ENCODE results near the gene TPM3.
A peak's percentile ranks its signal among the peaks of the same experiment; 100 is the strongest.
"Not testable (repeated sequence)": the region's sequence is repeated elsewhere in the genome, so short reads cannot be mapped to it uniquely, and the experiment has no call there.

Gene TPM3

GRCh38 chr1:154154534-154155191, 37.2 kb downstream of the TPM3 start, which contains the start of gene NUP210L:
NUP210L (minus strand) TSS chr1:154155073.
- Histone ChIP-seq H3K9me3 (ENCODE audit: control insufficient read depth in 1 of 2, low read length in 2 of 2) (no peaks in the 10 kb centered on the region), H3K4me3 (ENCODE audit: low read depth in 1 of 2, low read length in 2 of 2) (no peak within 1 kb of the TSS), H3K27ac (ENCODE audit: low read depth, low read length) (peak within 1 kb of the TSS; percentile 64), H3K36me3 (ENCODE audit: control insufficient read depth in 1 of 2, insufficient read depth in 2 of 2, low read length in 2 of 2) (peaks cover 3 to 43% of the 10 kb centered on the region in 2 donors), H3K4me1 (ENCODE audit: control insufficient read depth in 1 of 2, insufficient read depth in 2 of 2, low read length in 2 of 2) (peaks cover 10 to 21% of the 10 kb centered on the region in 2 donors), H3K27me3 (ENCODE audit: control insufficient read depth in 1 of 2, insufficient read depth in 2 of 2, low read length in 2 of 2) (no peaks in the 10 kb centered on the region), H3K9ac (ENCODE audit: low read depth in 1 of 2, low read length in 2 of 2) (peak within 1 kb of the TSS in 1 of 2 donors; percentile 5)

- H3K9ac ChIP-seq (ENCODE audit: low read depth in 1 of 2, low read length in 2 of 2), result no peak overlapping the region
- H3K4me3 ChIP-seq (ENCODE audit: low read depth in 1 of 2, low read length in 2 of 2), result no peak overlapping the region
- no peaks in the 10 kb centered on the region for H3K27me3 ChIP-seq (ENCODE audit: control insufficient read depth in 1 of 2, insufficient read depth in 2 of 2, low read length in 2 of 2)
- no peak overlapping the region for H3K27ac ChIP-seq (ENCODE audit: low read depth, low read length)
- peaks cover 3 to 36% of the 10 kb centered on the region in 2 donors for H3K36me3 ChIP-seq (ENCODE audit: control insufficient read depth in 1 of 2, insufficient read depth in 2 of 2, low read length in 2 of 2)
- no peaks in the 10 kb centered on the region for H3K9me3 ChIP-seq (ENCODE audit: control insufficient read depth in 1 of 2, low read length in 2 of 2)
- H3K4me1 ChIP-seq (ENCODE audit: control insufficient read depth in 1 of 2, insufficient read depth in 2 of 2, low read length in 2 of 2), result peaks cover 10 to 17% of the 10 kb centered on the region in 2 donors
These were observed 37.8 kb downstream of the TPM3 start for GRCh38 chr1:154154053-154154452.

- H3K27ac ChIP-seq (ENCODE audit: low read depth, low read length), result no peak overlapping the region
- no peaks in the 10 kb centered on the region for H3K27me3 ChIP-seq (ENCODE audit: control insufficient read depth in 1 of 2, insufficient read depth in 2 of 2, low read length in 2 of 2)
- H3K36me3 ChIP-seq (ENCODE audit: control insufficient read depth in 1 of 2, insufficient read depth in 2 of 2, low read length in 2 of 2), result peaks cover 0 to 17% of the 10 kb centered on the region in 2 donors
- H3K9ac ChIP-seq (ENCODE audit: low read depth in 1 of 2, low read length in 2 of 2), result no peak overlapping the region
- no peak overlapping the region for H3K4me3 ChIP-seq (ENCODE audit: low read depth in 1 of 2, low read length in 2 of 2)
- H3K9me3 ChIP-seq (ENCODE audit: control insufficient read depth in 1 of 2, low read length in 2 of 2), result no peaks in the 10 kb centered on the region
- no peaks in the 10 kb centered on the region for H3K4me1 ChIP-seq (ENCODE audit: control insufficient read depth in 1 of 2, insufficient read depth in 2 of 2, low read length in 2 of 2)
These were observed 40.6 kb downstream of the TPM3 start for GRCh38 chr1:154151311-154151710.

GRCh38 chr1:154148807-154149206, 43.1 kb downstream of the TPM3 start:
- no peaks in the 10 kb centered on the region for H3K36me3 ChIP-seq (ENCODE audit: control insufficient read depth in 1 of 2, insufficient read depth in 2 of 2, low read length in 2 of 2)
- no peaks in the 10 kb centered on the region for H3K9me3 ChIP-seq (ENCODE audit: control insufficient read depth in 1 of 2, low read length in 2 of 2)
- H3K9ac ChIP-seq (ENCODE audit: low read depth in 1 of 2, low read length in 2 of 2), result no peak overlapping the region
- no peak overlapping the region for H3K27ac ChIP-seq (ENCODE audit: low read depth, low read length)
- H3K4me1 ChIP-seq (ENCODE audit: control insufficient read depth in 1 of 2, insufficient read depth in 2 of 2, low read length in 2 of 2), result no peaks in the 10 kb centered on the region
- H3K4me3 ChIP-seq (ENCODE audit: low read depth in 1 of 2, low read length in 2 of 2), result no peak overlapping the region
- no peaks in the 10 kb centered on the region for H3K27me3 ChIP-seq (ENCODE audit: control insufficient read depth in 1 of 2, insufficient read depth in 2 of 2, low read length in 2 of 2)

GRCh38 chr1:154147505-154147904, 44.4 kb downstream of the TPM3 start:
- H3K9ac ChIP-seq (ENCODE audit: low read depth in 1 of 2, low read length in 2 of 2); H3K4me3 ChIP-seq (ENCODE audit: low read depth in 1 of 2, low read length in 2 of 2); H3K9me3 ChIP-seq (ENCODE audit: control insufficient read depth in 1 of 2, low read length in 2 of 2); H3K27ac ChIP-seq (ENCODE audit: low read depth, low read length); H3K36me3 ChIP-seq (ENCODE audit: control insufficient read depth in 1 of 2, insufficient read depth in 2 of 2, low read length in 2 of 2); H3K27me3 ChIP-seq (ENCODE audit: control insufficient read depth in 1 of 2, insufficient read depth in 2 of 2, low read length in 2 of 2); H3K4me1 ChIP-seq (ENCODE audit: control insufficient read depth in 1 of 2, insufficient read depth in 2 of 2, low read length in 2 of 2): not testable (repeated sequence)

- no peak overlapping the region for H3K4me3 ChIP-seq (ENCODE audit: low read depth in 1 of 2, low read length in 2 of 2)
- H3K9ac ChIP-seq (ENCODE audit: low read depth in 1 of 2, low read length in 2 of 2), result no peak overlapping the region
- H3K36me3 ChIP-seq (ENCODE audit: control insufficient read depth in 1 of 2, insufficient read depth in 2 of 2, low read length in 2 of 2), result no peaks in the 10 kb centered on the region
- H3K27me3 ChIP-seq (ENCODE audit: control insufficient read depth in 1 of 2, insufficient read depth in 2 of 2, low read length in 2 of 2), result no peaks in the 10 kb centered on the region
- H3K27ac ChIP-seq (ENCODE audit: low read depth, low read length), result no peak overlapping the region
- no peaks in the 10 kb centered on the region for H3K4me1 ChIP-seq (ENCODE audit: control insufficient read depth in 1 of 2, insufficient read depth in 2 of 2, low read length in 2 of 2)
- H3K9me3 ChIP-seq (ENCODE audit: control insufficient read depth in 1 of 2, low read length in 2 of 2), result no peaks in the 10 kb centered on the region
These were observed 45.9 kb downstream of the TPM3 start for GRCh38 chr1:154145986-154146385.

GRCh38 chr1:154142358-154142757, 49.5 kb downstream of the TPM3 start:
- H3K27ac ChIP-seq (ENCODE audit: low read depth, low read length), result no peak overlapping the region
- H3K9ac ChIP-seq (ENCODE audit: low read depth in 1 of 2, low read length in 2 of 2), result no peak overlapping the region
- no peaks in the 10 kb centered on the region for H3K27me3 ChIP-seq (ENCODE audit: control insufficient read depth in 1 of 2, insufficient read depth in 2 of 2, low read length in 2 of 2)
- no peak overlapping the region for H3K4me3 ChIP-seq (ENCODE audit: low read depth in 1 of 2, low read length in 2 of 2)
- H3K4me1 ChIP-seq (ENCODE audit: control insufficient read depth in 1 of 2, insufficient read depth in 2 of 2, low read length in 2 of 2), result no peaks in the 10 kb centered on the region
- H3K36me3 ChIP-seq (ENCODE audit: control insufficient read depth in 1 of 2, insufficient read depth in 2 of 2, low read length in 2 of 2), result no peaks in the 10 kb centered on the region
- H3K9me3 ChIP-seq (ENCODE audit: control insufficient read depth in 1 of 2, low read length in 2 of 2), result no peaks in the 10 kb centered on the region

- Histone ChIP-seq H3K9me3 (ENCODE audit: control insufficient read depth in 1 of 2, low read length in 2 of 2) (no peaks in the 10 kb centered on the region), H3K4me1 (ENCODE audit: control insufficient read depth in 1 of 2, insufficient read depth in 2 of 2, low read length in 2 of 2) (no peaks in the 10 kb centered on the region), H3K9ac (ENCODE audit: low read depth in 1 of 2, low read length in 2 of 2) (no peak overlapping the region), H3K36me3 (ENCODE audit: control insufficient read depth in 1 of 2, insufficient read depth in 2 of 2, low read length in 2 of 2) (no peaks in the 10 kb centered on the region), H3K27ac (ENCODE audit: low read depth, low read length) (no peak overlapping the region), H3K4me3 (ENCODE audit: low read depth in 1 of 2, low read length in 2 of 2) (no peak overlapping the region), H3K27me3 (ENCODE audit: control insufficient read depth in 1 of 2, insufficient read depth in 2 of 2, low read length in 2 of 2) (no peaks in the 10 kb centered on the region)
These were observed 50.7 kb downstream of the TPM3 start for GRCh38 chr1:154141240-154141639.

- H3K27me3 ChIP-seq (ENCODE audit: control insufficient read depth in 1 of 2, insufficient read depth in 2 of 2, low read length in 2 of 2), result no peaks in the 10 kb centered on the region
- no peaks in the 10 kb centered on the region for H3K4me1 ChIP-seq (ENCODE audit: control insufficient read depth in 1 of 2, insufficient read depth in 2 of 2, low read length in 2 of 2)
- no peaks in the 10 kb centered on the region for H3K9me3 ChIP-seq (ENCODE audit: control insufficient read depth in 1 of 2, low read length in 2 of 2)
- H3K9ac ChIP-seq (ENCODE audit: low read depth in 1 of 2, low read length in 2 of 2), result no peak overlapping the region
- H3K36me3 ChIP-seq (ENCODE audit: control insufficient read depth in 1 of 2, insufficient read depth in 2 of 2, low read length in 2 of 2), result no peaks in the 10 kb centered on the region
- H3K4me3 ChIP-seq (ENCODE audit: low read depth in 1 of 2, low read length in 2 of 2), result no peak overlapping the region
- H3K27ac ChIP-seq (ENCODE audit: low read depth, low read length), result no peak overlapping the region
These were observed 54.0 kb downstream of the TPM3 start for GRCh38 chr1:154137888-154138287.

GRCh38 chr1:154133256-154133655, 58.6 kb downstream of the TPM3 start:
- Histone ChIP-seq H3K9me3 (ENCODE audit: control insufficient read depth in 1 of 2, low read length in 2 of 2) (no peaks in the 10 kb centered on the region), H3K36me3 (ENCODE audit: control insufficient read depth in 1 of 2, insufficient read depth in 2 of 2, low read length in 2 of 2) (no peaks in the 10 kb centered on the region), H3K27ac (ENCODE audit: low read depth, low read length) (no peak overlapping the region), H3K27me3 (ENCODE audit: control insufficient read depth in 1 of 2, insufficient read depth in 2 of 2, low read length in 2 of 2) (no peaks in the 10 kb centered on the region), H3K4me3 (ENCODE audit: low read depth in 1 of 2, low read length in 2 of 2) (no peak overlapping the region), H3K4me1 (ENCODE audit: control insufficient read depth in 1 of 2, insufficient read depth in 2 of 2, low read length in 2 of 2) (no peaks in the 10 kb centered on the region), H3K9ac (ENCODE audit: low read depth in 1 of 2, low read length in 2 of 2) (no peak overlapping the region)

Data from duodenal mucosa (tissue), 2 donors.